HCT116 (cell line): Measurements from ENCODE around the gene ADCK1. TPM values are rescaled to one million over a fixed set of nuclear protein-coding genes. Genes with fewer than 3 reads are reported as not detected.

Experiments used
- ATAC-seq: fragments of 200-7000 bp; cut with Tn5 transposase; 2 replicates; pipeline ENCODE4 v1.9.1; 2020; ENCODE audit warnings: mild to moderate bottlenecking, moderate library complexity
- BruUV-seq: library from RNA; stranded (reverse); fragments of 400-500 nt; replicated peaks from 2 replicates; lab custom pipeline; 2021; lab: Mats Ljungman, UMichigan
- CTCF ChIA-PET: fragments of 300-600 bp; sonication (Branson Sonifier 250); formaldehyde crosslinking; loops from one replicate; lab custom pipeline; 2021; ENCODE audit warnings: antibody characterized with exemption; lab: Charles Lee
- POLR2A ChIA-PET: fragments of 300-600, 350-600 bp; sonication (Branson Sonifier 250); formaldehyde crosslinking; loops from one replicate; lab custom pipeline; 2021; ENCODE audit warnings: antibody characterized with exemption; lab: Charles Lee
- RAD21 ChIA-PET, 2 experiments: fragments of 300-600 bp; sonication (Branson Sonifier 250); formaldehyde crosslinking; loops; one replicate each; lab custom pipeline; 2023; ENCODE audit warnings: low total read pairs in 2 of 2; ENCODE audit not compliant: uncharacterized antibody in 2 of 2, unreplicated experiment in 2 of 2, low non-redundant PET in 1 of 2; lab: Charles Lee
- DNase-seq: peaks from one replicate; pipeline ENCODE4 v3.0.0-alpha.2; 2010; ENCODE audit warnings: low read depth, low spot score
- H2AFZ ChIP-seq: fragments of 200-600 bp; shearing (Covaris generic), sonication (generic); 2 replicates; pipeline ENCODE4 v1.6.1; 2017; ENCODE audit warnings: low read depth, mixed run types, mixed read lengths, antibody characterized with exemption, low read length; ENCODE audit not compliant: poor library complexity, severe bottlenecking
- H3K27ac ChIP-seq: 2 replicates; pipeline ENCODE4 v1.5.1; 2012; ENCODE audit warnings: low read depth, low read length
- H3K27me3 ChIP-seq: fragments of 200-600 bp; sonication (generic); 2 replicates; pipeline ENCODE4 v1.6.1; 2016; ENCODE audit warnings: mixed run types, low read length, mixed read lengths; ENCODE audit not compliant: insufficient read depth
- H3K36me3 ChIP-seq, 2 experiments: fragments of 200-500 bp in 1 of 2; fragments of 200-600 bp in 1 of 2; sonication (Bioruptor generic) in 1 of 2; sonication (generic) in 1 of 2; 2 replicates each; pipeline versions ENCODE4 v1.5.1 to v1.6.1; 2014 to 2016; ENCODE audit warnings: low read length in 2 of 2, inconsistent platforms in 1 of 2, mixed read lengths in 1 of 2, mixed run types in 1 of 2; ENCODE audit not compliant: insufficient read depth in 2 of 2, control insufficient read depth in 1 of 2
- H3K4me1 ChIP-seq, 2 experiments: fragments of 200-600 bp in 1 of 2; sonication (generic) in 1 of 2; 2 replicates each; pipeline versions ENCODE4 v1.5.1 to v1.6.1; 2012 to 2017; ENCODE audit warnings: low read length in 2 of 2, inconsistent platforms in 1 of 2, mild to moderate bottlenecking in 1 of 2, mixed read lengths in 1 of 2, mixed run types in 1 of 2, moderate library complexity in 1 of 2; ENCODE audit not compliant: insufficient read depth in 2 of 2, control insufficient read depth in 1 of 2
- H3K4me2 ChIP-seq: fragments of 200-600 bp; sonication (generic); 2 replicates; pipeline ENCODE4 v1.6.1; 2017; ENCODE audit warnings: mixed run types, low read length, mixed read lengths
- H3K4me3 ChIP-seq, 2 experiments: fragments of 200-600 bp in 1 of 2; sonication (generic) in 1 of 2; replicated peaks in 1 of 2; 2 replicates each; pipeline ENCODE4 v1.5.1; 2011 to 2016; ENCODE audit warnings: low read length in 2 of 2, control low read depth in 1 of 2, low read depth in 1 of 2, mild to moderate bottlenecking in 1 of 2, mixed read lengths in 1 of 2, mixed run types in 1 of 2
- H3K79me2 ChIP-seq: fragments of 200-600 bp; sonication (generic); 2 replicates; pipeline ENCODE4 v1.6.1; 2017; ENCODE audit warnings: mild to moderate bottlenecking, mixed run types, low read length, moderate library complexity, mixed read lengths; ENCODE audit not compliant: insufficient read depth
- H3K9ac ChIP-seq: fragments of 200-600 bp; sonication (generic); 2 replicates; pipeline ENCODE4 v1.6.1; 2016; ENCODE audit warnings: low read length, mixed read lengths
- H3K9me2 ChIP-seq: fragments of 200-600 bp; sonication (generic), shearing (Covaris generic); 2 replicates; pipeline ENCODE4 v1.6.1; 2017; ENCODE audit warnings: mixed run types, mild to moderate bottlenecking, moderate library complexity; ENCODE audit not compliant: insufficient read depth
- H3K9me3 ChIP-seq, 2 experiments: fragments of 200-500 bp in 1 of 2; fragments of 200-600 bp in 1 of 2; sonication (Bioruptor generic) in 1 of 2; sonication (generic) in 1 of 2; 2 replicates each; pipeline ENCODE4 v1.6.1; 2014 to 2017; ENCODE audit warnings: low read length in 2 of 2, mixed read lengths in 2 of 2, inconsistent platforms in 1 of 2, low read depth in 1 of 2, mild to moderate bottlenecking in 1 of 2, mixed run types in 1 of 2, moderate library complexity in 1 of 2; ENCODE audit not compliant: control insufficient read depth in 1 of 2, insufficient read depth in 1 of 2
- H4K20me1 ChIP-seq: fragments of 200-600 bp; sonication (generic), shearing (Covaris generic); 2 replicates; pipeline ENCODE4 v1.6.1; 2017; ENCODE audit warnings: mixed run types, mild to moderate bottlenecking, moderate library complexity; ENCODE audit not compliant: insufficient read depth
- ATF3 ChIP-seq: IDR thresholded peaks from 2 replicates; pipeline ENCODE4 v1.6.1; 2012
- EGR1 ChIP-seq: IDR thresholded peaks from 2 replicates; pipeline ENCODE4 v1.6.1; 2012; ENCODE audit warnings: low read depth
- ELF1 ChIP-seq: IDR thresholded peaks from 2 replicates; pipeline ENCODE4 v1.6.1; 2012; ENCODE audit warnings: low read depth, borderline replicate concordance
- EZH2 ChIP-seq: fragments of 200-600 bp; sonication (generic); IDR thresholded peaks from 2 replicates; pipeline ENCODE4 v1.6.1; 2017; ENCODE audit warnings: antibody characterized with exemption, mixed run types
- JUND ChIP-seq: IDR thresholded peaks from 2 replicates; pipeline ENCODE4 v1.6.1; 2012
- POLR2A ChIP-seq: IDR thresholded peaks from 2 replicates; pipeline ENCODE4 v1.7.0; 2011; ENCODE audit warnings: borderline replicate concordance; ENCODE audit not compliant: insufficient read depth, insufficient read length; ENCODE audit errors: extremely low read depth
- POLR2AphosphoS5 ChIP-seq: IDR thresholded peaks from 2 replicates; pipeline ENCODE4 v1.6.1; 2011; ENCODE audit warnings: mild to moderate bottlenecking, low read depth, low read length, moderate library complexity
- YY1 ChIP-seq: IDR thresholded peaks from 2 replicates; pipeline ENCODE4 v1.6.1; 2011; ENCODE audit warnings: low read length, low read depth, moderate library complexity, mild to moderate bottlenecking; ENCODE audit not compliant: insufficient replicate concordance; ENCODE audit errors: extremely low read depth
- ZFX ChIP-seq: fragments of 450-650 bp; IDR thresholded peaks from 2 replicates; pipeline ENCODE4 v1.6.1; 2017
- ZNF274 ChIP-seq: fragments of 200-500 bp; sonication (Bioruptor generic); IDR thresholded peaks from 2 replicates; pipeline ENCODE4 v1.6.1; 2014; ENCODE audit warnings: mild to moderate bottlenecking, low read depth, low read length, inconsistent platforms
- intact Hi-C: fragments of 100-400 bp; cut with micrococcal nuclease; formaldehyde crosslinking; loops from 2 replicates; pipeline ENCODE4 v1.10.0; 2022
- total RNA-seq: library from RNA; stranded (reverse); gene quantifications from one replicate; pipeline ENCODE4 v1.2.1, GENCODE V29; 2021; ENCODE audit not compliant: unreplicated experiment

Gene ADCK1
- total RNA-seq, 1 experiment from 2014 or later: 6.0 TPM

GRCh38 chr14:77923131-77923936, 123.4 kb downstream of the ADCK1 start (continued):
- no peak for TF ChIP-seq POLR2AphosphoS5

GRCh38 chr14:77924141-77924948, 124.4 kb downstream of the ADCK1 start:
- intact Hi-C loops: no loop called here
- Histone ChIP-seq H3K4me1 (no peaks in the 10 kb centered on the region), H3K4me3 (no peak overlapping the region), H2AFZ (no peak overlapping the region), H3K9me3 (no peaks in the 10 kb centered on the region), H3K9me2 (no peaks in the 10 kb centered on the region), H3K79me2 (no peaks in the 10 kb centered on the region), H3K9ac (no peak overlapping the region), H3K4me2 (no peak overlapping the region), H3K36me3 (no peaks in the 10 kb centered on the region), H3K27me3 (no peaks in the 10 kb centered on the region), H4K20me1 (no peaks in the 10 kb centered on the region), H3K27ac (no peak overlapping the region)
- RAD21 ChIA-PET: no interaction called here
- CTCF ChIA-PET: no interaction called here
- BruUV-seq: no TSS peak
- POLR2A ChIA-PET: no interaction called here
- TF ChIP-seq EGR1 (no peak), ATF3 (no peak), YY1 (no peak), ELF1 (no peak), POLR2A (no peak), ZNF274 (no peak), POLR2AphosphoS5 (no peak), EZH2 (no peak), JUND (no peak), ZFX (no peak)
- no peak for DNase-seq
- no peak for ATAC-seq
